ENCODE measurements around the gene ELOVL5.

Gene ELOVL5

GRCh38 chr6:53376661-53377226 is 28.0 kb upstream of the ELOVL5 start:
- no peak overlapping the region for H3K4me3 ChIP-seq (replicated peaks; ENCODE audit: insufficient read depth, low read length)
- no peak for DNase-seq (ENCODE audit: low read depth in 1 of 2, low spot score in 1 of 2)
- H3K27ac ChIP-seq (replicated peaks), result no peak overlapping the region
- TF ChIP-seq CTCF (IDR thresholded peaks at IDR 0.05; ENCODE audit: insufficient read depth, low read length) (no peak), POLR2AphosphoS5 (IDR thresholded peaks at IDR 0.05; ENCODE audit: low read depth) (no peak), SPI1 (IDR thresholded peaks at IDR 0.05; ENCODE audit: borderline replicate concordance, low read depth) (no peak), REST (IDR thresholded peaks at IDR 0.05; ENCODE audit: insufficient replicate concordance, low read depth) (no peak), GABPA (IDR thresholded peaks at IDR 0.05; ENCODE audit: low read depth) (no peak)
- peaks cover 7% of the 10 kb centered on the region for H3K27me3 ChIP-seq (ENCODE audit: insufficient read depth, poor library complexity, severe bottlenecking)

GRCh38 chr6:53375847-53376246 is 27.1 kb upstream of the ELOVL5 start:
- no peak for TF ChIP-seq POLR2AphosphoS5 (IDR thresholded peaks at IDR 0.05; ENCODE audit: low read depth)
- no peak for TF ChIP-seq CTCF (IDR thresholded peaks at IDR 0.05; ENCODE audit: insufficient read depth, low read length)
- TF ChIP-seq SPI1 (IDR thresholded peaks at IDR 0.05; ENCODE audit: borderline replicate concordance, low read depth), result no peak
- TF ChIP-seq REST (IDR thresholded peaks at IDR 0.05; ENCODE audit: insufficient replicate concordance, low read depth), result no peak
- no peak for TF ChIP-seq GABPA (IDR thresholded peaks at IDR 0.05; ENCODE audit: low read depth)
- H3K4me3 ChIP-seq (replicated peaks; ENCODE audit: insufficient read depth, low read length), result no peak overlapping the region
- H3K27ac ChIP-seq (replicated peaks), result no peak overlapping the region
- DNase-seq (ENCODE audit: low read depth in 1 of 2, low spot score in 1 of 2), result no peak
- H3K27me3 ChIP-seq (ENCODE audit: insufficient read depth, poor library complexity, severe bottlenecking), result peaks cover 7% of the 10 kb centered on the region

- H3K27me3 ChIP-seq (ENCODE audit: insufficient read depth, poor library complexity, severe bottlenecking), result peaks cover 7% of the 10 kb centered on the region
- no peak for DNase-seq (ENCODE audit: low read depth in 1 of 2, low spot score in 1 of 2)
- H3K4me3 ChIP-seq (replicated peaks; ENCODE audit: insufficient read depth, low read length), result no peak overlapping the region
- no peak overlapping the region for H3K27ac ChIP-seq (replicated peaks)
- TF ChIP-seq GABPA (IDR thresholded peaks at IDR 0.05; ENCODE audit: low read depth) (no peak), CTCF (IDR thresholded peaks at IDR 0.05; ENCODE audit: insufficient read depth, low read length) (no peak), POLR2AphosphoS5 (IDR thresholded peaks at IDR 0.05; ENCODE audit: low read depth) (no peak), SPI1 (IDR thresholded peaks at IDR 0.05; ENCODE audit: borderline replicate concordance, low read depth) (no peak), REST (IDR thresholded peaks at IDR 0.05; ENCODE audit: insufficient replicate concordance, low read depth) (no peak)
Observed at GRCh38 chr6:53373638-53374037, 24.9 kb upstream of the ELOVL5 start.
